ENCODE results near the gene DPF3. TPM values are rescaled to one million over a fixed set of nuclear protein-coding genes. Genes with fewer than 3 reads are reported as not detected.

DPF3 gene
- total and polyA plus RNA-seq, 2 donors (not counting 1 experiment from before 2014, with no cell fraction given) = 7.6 to 13.7 TPM

- Histone ChIP-seq H3K4me3 (replicated peaks in 1 of 4; ENCODE audit: control extremely low read depth in 1 of 4, insufficient read depth in 1 of 4, low read depth in 3 of 4, low read length in 4 of 4) (no peak overlapping the region), H3K4me1 (ENCODE audit: control insufficient read depth, extremely low read depth, insufficient read depth, low read length) (no peaks in the 10 kb centered on the region), H3K27me3 (ENCODE audit: control insufficient read depth, insufficient read depth, low read length) (no peaks in the 10 kb centered on the region), H3K79me2 (ENCODE audit: control insufficient read depth, insufficient read depth, low read length) (peaks cover 61% of the 10 kb centered on the region), H3K36me3 (ENCODE audit: control insufficient read depth, insufficient read depth, low read length) (peaks cover under 1% of the 10 kb centered on the region), H3K4me2 (ENCODE audit: extremely low read depth, insufficient read depth, low read length) (no peak overlapping the region), H3K9ac (ENCODE audit: insufficient read depth, low read length) (no peak overlapping the region), H3K9me3 (ENCODE audit: control insufficient read depth, insufficient read depth, low read depth, low read length) (no peaks in the 10 kb centered on the region), H2AFZ (ENCODE audit: low read length) (no peak overlapping the region), H4K20me1 (ENCODE audit: control insufficient read depth, extremely low read depth, insufficient read depth, low read length) (no peaks in the 10 kb centered on the region), H3K27ac (ENCODE audit: insufficient read depth, low read length) (no peak overlapping the region)
- DNase-seq (ENCODE audit: low read depth in 2 of 2) = no peak
- TF ChIP-seq CTCF (conservative IDR thresholded peaks at IDR 0.05 in 1 of 2, IDR thresholded peaks at IDR 0.05 in 1 of 2; ENCODE audit: low read depth in 1 of 2, low read length in 2 of 2) (no peak), EZH2 (IDR thresholded peaks at IDR 0.05; ENCODE audit: low read length, missing control alignments) (no peak)
Measured at GRCh38 chr14:72880820-72881219, 13.1 kb downstream of the DPF3 start.

- H3K27me3 ChIP-seq (ENCODE audit: control insufficient read depth, insufficient read depth, low read length) = no peaks in the 10 kb centered on the region
- TF ChIP-seq EZH2 (IDR thresholded peaks at IDR 0.05; ENCODE audit: low read length, missing control alignments) = no peak
- TF ChIP-seq CTCF (conservative IDR thresholded peaks at IDR 0.05 in 1 of 2, IDR thresholded peaks at IDR 0.05 in 1 of 2; ENCODE audit: low read depth in 1 of 2, low read length in 2 of 2) = no peak
- H2AFZ ChIP-seq (ENCODE audit: low read length) = no peak overlapping the region
Measured at GRCh38 chr14:72880164-72880563, 13.7 kb downstream of the DPF3 start.

GRCh38 chr14:72879431-72879830 is 14.5 kb downstream of the DPF3 start:
- TF ChIP-seq CTCF (conservative IDR thresholded peaks at IDR 0.05 in 1 of 2, IDR thresholded peaks at IDR 0.05 in 1 of 2; ENCODE audit: low read depth in 1 of 2, low read length in 2 of 2) = no peak
- no peak for TF ChIP-seq EZH2 (IDR thresholded peaks at IDR 0.05; ENCODE audit: low read length, missing control alignments)
- Histone ChIP-seq H3K4me1 (ENCODE audit: control insufficient read depth, extremely low read depth, insufficient read depth, low read length) (no peaks in the 10 kb centered on the region), H3K9ac (ENCODE audit: insufficient read depth, low read length) (no peak overlapping the region), H4K20me1 (ENCODE audit: control insufficient read depth, extremely low read depth, insufficient read depth, low read length) (no peaks in the 10 kb centered on the region), H3K27me3 (ENCODE audit: control insufficient read depth, insufficient read depth, low read length) (no peaks in the 10 kb centered on the region), H3K79me2 (ENCODE audit: control insufficient read depth, insufficient read depth, low read length) (peaks cover 54% of the 10 kb centered on the region), H3K9me3 (ENCODE audit: control insufficient read depth, insufficient read depth, low read depth, low read length) (no peaks in the 10 kb centered on the region), H2AFZ (ENCODE audit: low read length) (no peak overlapping the region), H3K36me3 (ENCODE audit: control insufficient read depth, insufficient read depth, low read length) (no peaks in the 10 kb centered on the region), H3K27ac (ENCODE audit: insufficient read depth, low read length) (no peak overlapping the region), H3K4me2 (ENCODE audit: extremely low read depth, insufficient read depth, low read length) (no peak overlapping the region), H3K4me3 (replicated peaks in 1 of 4; ENCODE audit: control extremely low read depth in 1 of 4, insufficient read depth in 1 of 4, low read depth in 3 of 4, low read length in 4 of 4) (no peak overlapping the region)
- DNase-seq (ENCODE audit: low read depth in 2 of 2) = no peak

More at GRCh38 chr14:72880164-72880563, 13.7 kb downstream of the DPF3 start:
- Histone ChIP-seq H3K9ac (ENCODE audit: insufficient read depth, low read length) (no peak overlapping the region), H3K4me2 (ENCODE audit: extremely low read depth, insufficient read depth, low read length) (no peak overlapping the region), H3K9me3 (ENCODE audit: control insufficient read depth, insufficient read depth, low read depth, low read length) (no peaks in the 10 kb centered on the region), H4K20me1 (ENCODE audit: control insufficient read depth, extremely low read depth, insufficient read depth, low read length) (no peaks in the 10 kb centered on the region), H3K79me2 (ENCODE audit: control insufficient read depth, insufficient read depth, low read length) (peaks cover 59% of the 10 kb centered on the region), H3K4me3 (replicated peaks in 1 of 4; ENCODE audit: control extremely low read depth in 1 of 4, insufficient read depth in 1 of 4, low read depth in 3 of 4, low read length in 4 of 4) (no peak overlapping the region), H3K4me1 (ENCODE audit: control insufficient read depth, extremely low read depth, insufficient read depth, low read length) (no peaks in the 10 kb centered on the region), H3K36me3 (ENCODE audit: control insufficient read depth, insufficient read depth, low read length) (no peaks in the 10 kb centered on the region), H3K27ac (ENCODE audit: insufficient read depth, low read length) (no peak overlapping the region)
- DNase-seq (ENCODE audit: low read depth in 2 of 2) = no peak

Measured in fibroblast of lung (primary cell).